GM08714 (cell line): ENCODE measurements around the gene THAP2.
"Not testable (repeated sequence)": the region's sequence is repeated elsewhere in the genome, so short reads cannot be mapped to it uniquely, and the experiment has no call there.

Experiments used
- H3K4me3 ChIP-seq: fragments of 200-500 bp; sonication (Bioruptor generic); 2 replicates; pipeline ENCODE4 v1.5.1; 2014; ENCODE audit warnings: mild to moderate bottlenecking, low read length, inconsistent platforms
- ZNF274 ChIP-seq: IDR thresholded peaks from 2 replicates; pipeline ENCODE4 v1.6.1; 2012; ENCODE audit warnings: mild to moderate bottlenecking, low read depth, low read length

The THAP2 gene

DNA sequence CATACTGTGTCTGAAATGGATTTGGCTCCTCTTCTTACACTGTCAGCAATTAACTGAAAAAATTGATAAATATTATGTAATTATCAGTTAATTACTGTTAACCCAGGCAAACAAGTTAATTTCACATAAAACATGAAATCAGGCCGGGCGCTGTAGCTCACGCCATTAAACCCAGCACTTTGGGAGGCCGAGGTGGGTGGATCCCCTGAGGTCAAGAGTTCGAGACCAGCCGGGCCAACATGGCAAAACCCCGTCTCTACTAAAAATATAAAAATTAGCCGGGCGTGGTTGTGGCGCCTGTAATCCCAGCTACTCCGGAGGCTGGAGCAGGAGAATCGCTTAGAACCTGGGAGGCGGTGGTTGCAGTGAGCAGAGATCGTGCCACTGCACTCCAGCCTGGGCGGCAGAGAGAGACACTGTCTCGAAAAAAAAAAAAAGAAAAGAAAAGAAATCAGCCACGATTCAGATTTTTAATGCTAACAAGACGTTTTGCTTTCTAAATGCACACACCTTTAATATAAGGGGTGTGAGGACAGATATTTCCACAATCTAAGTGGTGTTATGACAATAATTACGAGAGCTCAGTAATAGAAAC, 21.3 kb downstream of the THAP2 start:
- peak overlapping the region; percentile 88 for H3K4me3 ChIP-seq
- no peak for TF ChIP-seq ZNF274

- no peak for TF ChIP-seq ZNF274
- H3K4me3 ChIP-seq = peak within 1 kb of the TSS; percentile 88
Observed at GRCh38 chr12:71685914-71686657, 22.0 kb downstream of the THAP2 start, which contains the start of gene TMEM19. TSS of gene TMEM19 (plus strand) at chr12:71686082. CDS start at chr12:71686681, 599 bp downstream.

- TF ChIP-seq ZNF274 = no peak
- H3K4me3 ChIP-seq = peak overlapping the region; percentile 88
Observed at GRCh38 chr12:71686658-71687025, 22.5 kb downstream of the THAP2 start.

DNA sequence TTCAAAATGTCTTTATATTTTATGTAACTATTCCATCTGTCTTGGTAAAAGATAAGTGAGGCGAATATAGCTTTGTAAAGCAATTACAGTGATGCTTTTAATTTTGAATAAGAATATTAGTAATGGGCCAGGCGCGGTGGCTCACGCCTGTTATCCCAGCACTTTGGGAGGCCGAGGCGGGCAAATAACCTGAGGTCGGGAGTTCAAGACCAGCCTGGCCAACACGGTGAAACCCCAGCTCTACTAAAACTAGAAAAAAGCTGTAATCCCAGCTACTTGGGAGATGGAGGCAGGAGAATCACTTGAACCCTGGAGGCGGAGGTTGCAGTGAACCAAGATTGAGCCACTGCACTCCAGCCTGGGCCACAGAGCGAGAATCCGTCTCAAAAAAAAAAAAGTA, 23.1 kb downstream of the THAP2 start:
- H3K4me3 ChIP-seq = peak overlapping the region; percentile 88

DNA sequence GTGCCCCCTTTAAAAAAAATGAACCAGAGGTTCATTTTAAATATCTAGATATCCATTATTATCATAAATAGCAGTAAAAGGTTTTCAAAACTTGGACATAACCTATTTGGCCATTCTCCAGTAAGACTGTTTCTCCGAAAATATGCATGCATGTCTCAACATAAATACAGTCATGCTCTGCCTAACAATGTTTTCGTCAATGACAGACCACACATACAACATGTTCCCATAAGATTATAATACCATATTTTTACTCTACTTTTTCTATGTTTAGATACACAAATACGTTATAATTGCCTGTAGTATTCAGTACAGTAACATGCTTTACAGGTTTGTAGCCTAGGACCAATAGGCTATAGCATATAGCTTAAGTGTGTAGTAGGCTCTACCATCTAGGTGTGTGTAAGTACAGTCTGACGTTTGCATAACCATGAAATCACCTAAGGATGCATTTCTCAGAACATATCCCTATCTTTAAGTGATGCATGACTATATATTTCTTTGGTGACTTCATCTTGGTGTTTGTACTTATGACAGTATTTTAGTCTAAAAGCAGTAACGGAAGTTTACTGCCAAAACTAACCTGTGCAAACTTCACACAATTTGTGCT, 25.0 kb downstream of the THAP2 start:
- no peak for TF ChIP-seq ZNF274
- H3K4me3 ChIP-seq = no peak overlapping the region; the same call in 1 of the 2 replicates

GRCh38 chr12:71691504-71692129, 27.5 kb downstream of the THAP2 start:
- no peak for TF ChIP-seq ZNF274
- H3K4me3 ChIP-seq = peak overlapping the region; percentile 28; the same call in 1 of the 2 replicates

GRCh38 chr12:71693126-71693525, 29.0 kb downstream of the THAP2 start:
- no peak for TF ChIP-seq ZNF274
- no peak overlapping the region; the same call in 1 of the 2 replicates for H3K4me3 ChIP-seq

DNA sequence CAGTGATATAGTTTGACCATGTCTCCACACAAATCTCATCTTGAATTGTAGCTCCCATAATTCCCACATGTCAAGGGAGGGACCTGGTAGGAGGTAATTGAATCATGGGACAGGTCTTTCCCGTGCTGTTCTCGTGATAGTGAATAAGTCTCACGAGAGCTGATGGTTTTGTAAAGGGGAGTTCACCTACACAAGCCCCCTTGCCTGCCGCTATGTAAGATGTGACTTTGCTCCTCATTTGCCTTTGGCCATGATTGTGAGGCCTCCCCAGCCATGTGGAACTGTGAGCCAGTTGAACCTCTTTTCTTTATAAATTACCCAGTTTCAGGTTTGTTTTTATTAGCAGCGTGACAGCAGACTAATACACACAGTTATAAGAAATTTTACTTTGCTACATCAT, 29.6 kb downstream of the THAP2 start:
- peak overlapping the region; percentile 27; the same call in 1 of the 2 replicates for H3K4me3 ChIP-seq

DNA sequence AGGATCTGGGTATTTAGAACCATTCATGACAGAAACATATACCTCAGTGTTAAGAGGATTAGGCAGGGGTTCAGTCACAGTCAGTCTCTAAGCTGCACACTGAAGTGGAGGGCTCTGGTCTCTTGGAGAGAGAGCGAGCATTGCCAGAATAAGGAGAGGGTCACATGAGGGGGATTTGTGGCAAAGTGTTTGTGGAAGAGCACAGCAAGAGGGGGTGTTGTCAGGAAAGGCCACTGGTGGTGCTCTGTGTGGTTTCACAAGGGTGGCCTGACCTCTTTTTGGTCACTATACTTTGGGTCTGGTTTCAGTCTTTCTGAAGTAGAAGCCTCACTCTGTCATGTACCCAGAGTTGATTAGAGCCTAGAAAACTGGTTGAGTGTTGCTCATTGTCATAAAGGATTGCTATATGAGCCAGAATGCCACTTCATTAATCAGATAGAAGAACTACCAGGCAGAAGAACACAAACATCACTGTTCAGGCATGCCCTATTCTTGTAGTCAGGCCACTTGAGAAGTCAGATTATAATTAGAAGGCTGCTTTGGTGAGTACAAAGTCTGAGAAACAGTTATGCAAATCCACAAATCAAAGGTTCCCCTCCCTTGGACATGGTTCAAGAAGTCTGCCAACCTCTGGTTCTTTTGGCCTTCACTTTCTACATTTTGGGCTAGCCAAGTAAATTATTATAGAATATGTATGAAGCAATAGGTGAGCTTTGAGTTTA, 30.2 kb downstream of the THAP2 start:
- H3K4me3 ChIP-seq = peak overlapping the region; percentile 51; the same call in 1 of the 2 replicates
- TF ChIP-seq ZNF274 = no peak

- no peak for TF ChIP-seq ZNF274
- no peak overlapping the region for H3K4me3 ChIP-seq
Observed at GRCh38 chr12:71695782-71696181, 31.7 kb downstream of the THAP2 start.

GRCh38 chr12:71702181-71702580, 38.1 kb downstream of the THAP2 start:
- not testable (repeated sequence) for H3K4me3 ChIP-seq

- H3K4me3 ChIP-seq = no peak overlapping the region
- TF ChIP-seq ZNF274 = no peak
Observed at GRCh38 chr12:71702590-71702989, 38.5 kb downstream of the THAP2 start.

GRCh38 chr12:71703206-71703605, 39.1 kb downstream of the THAP2 start:
- no peak overlapping the region for H3K4me3 ChIP-seq
- no peak for TF ChIP-seq ZNF274

GRCh38 chr12:71704920-71705319, 40.8 kb downstream of the THAP2 start:
- TF ChIP-seq ZNF274 = no peak

GRCh38 chr12:71708658-71709057, 44.6 kb downstream of the THAP2 start:
- no peak for TF ChIP-seq ZNF274
- H3K4me3 ChIP-seq = no peak overlapping the region

More at GRCh38 chr12:71704920-71705319, 40.8 kb downstream of the THAP2 start:
- no peak overlapping the region for H3K4me3 ChIP-seq
